HEK293T (cell line): ENCODE data around the gene LMTK3.

Experiments used
- CTCF ChIA-PET: fragments of 350-600 bp; formaldehyde crosslinking; extraction: SDS; loops from one replicate; lab custom pipeline; 2021; ENCODE audit warnings: antibody characterized with exemption, inconsistent platforms; lab: Yijun Ruan, JAX
- POLR2A ChIA-PET: fragments of 350-600 bp; formaldehyde crosslinking; extraction: SDS; loops from one replicate; lab custom pipeline; 2020; ENCODE audit warnings: antibody characterized with exemption, inconsistent platforms; lab: Yijun Ruan, JAX
- DNase-seq: peaks from one replicate; pipeline ENCODE4 v3.0.0; 2012; ENCODE audit warnings: mixed read lengths; ENCODE audit errors: extremely low spot score
- ARNT ChIP-seq: fragments of 450-650 bp; IDR thresholded peaks from 2 replicates; pipeline ENCODE4 v1.6.1; 2017; ENCODE audit warnings: mild to moderate bottlenecking
- BHLHE40 ChIP-seq: fragments of 450-650 bp; IDR thresholded peaks from 2 replicates; pipeline ENCODE4 v1.6.1; 2016; ENCODE audit warnings: mild to moderate bottlenecking, moderate library complexity, borderline replicate concordance
- CTBP1 ChIP-seq: fragments of 450-650 bp; IDR thresholded peaks from 2 replicates; pipeline ENCODE4 v1.6.1; 2016; ENCODE audit warnings: borderline replicate concordance
- ELF4 ChIP-seq: fragments of 450-650 bp; IDR thresholded peaks from 2 replicates; pipeline ENCODE4 v1.6.1; 2017; ENCODE audit warnings: antibody characterized with exemption
- FOXA1 ChIP-seq: fragments of 450-650 bp; IDR thresholded peaks from 2 replicates; pipeline ENCODE4 v1.6.1; 2016; ENCODE audit warnings: mild to moderate bottlenecking
- FOXK2 ChIP-seq: fragments of 450-650 bp; IDR thresholded peaks from 2 replicates; pipeline ENCODE4 v1.6.1; 2016; ENCODE audit warnings: mild to moderate bottlenecking
- FOXM1 ChIP-seq: fragments of 450-650 bp; IDR thresholded peaks from 2 replicates; pipeline ENCODE4 v1.6.1; 2017; ENCODE audit warnings: mild to moderate bottlenecking, borderline replicate concordance
- HDGF ChIP-seq: fragments of 450-650 bp; IDR thresholded peaks from 2 replicates; pipeline ENCODE4 v1.6.1; 2017; ENCODE audit warnings: antibody characterized with exemption, borderline replicate concordance
- L3MBTL2 ChIP-seq: fragments of 450-650 bp; conservative IDR thresholded peaks from 2 replicates; pipeline ENCODE4 v1.6.1; 2016; ENCODE audit warnings: mild to moderate bottlenecking
- LEF1 ChIP-seq: fragments of 450-650 bp; IDR thresholded peaks from 2 replicates; pipeline ENCODE4 v1.6.1; 2017; ENCODE audit warnings: mild to moderate bottlenecking, borderline replicate concordance
- NFRKB ChIP-seq: fragments of 450-650 bp; IDR thresholded peaks from 2 replicates; pipeline ENCODE4 v1.6.1; 2016; ENCODE audit warnings: mild to moderate bottlenecking, moderate library complexity
- PKNOX1 ChIP-seq: fragments of 450-650 bp; IDR thresholded peaks from 2 replicates; pipeline ENCODE4 v1.6.1; 2016
- SP1 ChIP-seq: fragments of 450-650 bp; IDR thresholded peaks from 2 replicates; pipeline ENCODE4 v1.6.1; 2017
- SUZ12 ChIP-seq: fragments of 450-650 bp; IDR thresholded peaks from 2 replicates; pipeline ENCODE4 v1.6.1; 2016; ENCODE audit warnings: mild to moderate bottlenecking
- TARDBP ChIP-seq: fragments of 450-650 bp; IDR thresholded peaks from 2 replicates; pipeline ENCODE4 v1.6.1; 2016
- ZNF384 ChIP-seq: fragments of 450-650 bp; IDR thresholded peaks from 2 replicates; pipeline ENCODE4 v1.6.1; 2016

The LMTK3 gene

GRCh38 chr19:48518207-48518606, 6.6 kb upstream of the LMTK3 start:
- ChIA-PET POLR2A (no interaction called here), CTCF (no interaction called here)
- DNase-seq: no peak
- no peak for TF ChIP-seq PKNOX1
- no peak for TF ChIP-seq ELF4
- no peak for TF ChIP-seq TARDBP
- TF ChIP-seq CTBP1: no peak
- no peak for TF ChIP-seq LEF1
- no peak for TF ChIP-seq FOXM1
- no peak for TF ChIP-seq FOXK2
- TF ChIP-seq SUZ12: no peak
- TF ChIP-seq ZNF384: no peak
- no peak for TF ChIP-seq SP1
- TF ChIP-seq FOXA1: no peak
- no peak for TF ChIP-seq HDGF

- ChIA-PET POLR2A (no interaction called here), CTCF (no interaction called here)
- no peak for DNase-seq
- no peak for TF ChIP-seq LEF1
- no peak for TF ChIP-seq FOXA1
- TF ChIP-seq L3MBTL2: no peak
- TF ChIP-seq HDGF: no peak
- no peak for TF ChIP-seq ELF4
- no peak for TF ChIP-seq FOXK2
- TF ChIP-seq ARNT: no peak
- no peak for TF ChIP-seq ZNF384
- TF ChIP-seq CTBP1: no peak
- TF ChIP-seq PKNOX1: no peak
- no peak for TF ChIP-seq SP1
- TF ChIP-seq BHLHE40: no peak
- no peak for TF ChIP-seq FOXM1
Measured at GRCh38 chr19:48516536-48516935, 4.9 kb upstream of the LMTK3 start.

GRCh38 chr19:48514123-48514458, 2.5 kb upstream of the LMTK3 start:
- ChIA-PET CTCF (interaction anchor here (0.8 to 1.4 kb wide), 2 partner anchors 24 to 70 kb away, joined by 4 read pairs; no protein-coding TSS in a partner anchor), POLR2A (interaction anchor here (0.6 to 2.1 kb wide), 24 partner anchors 10 to 310 kb away, joined by 3 to 12 read pairs (median 4); partner anchors contain the start of genes RPL18 and SPHK2)
- DNase-seq: no peak
- TF ChIP-seq NFRKB (no peak), BHLHE40 (no peak), ELF4 (no peak), PKNOX1 (no peak), SUZ12 (no peak), L3MBTL2 (no peak), LEF1 (no peak), FOXA1 (no peak), FOXM1 (no peak), ARNT (no peak), HDGF (no peak), FOXK2 (no peak), CTBP1 (no peak), ZNF384 (no peak)

GRCh38 chr19:48513289-48514122, 1.9 kb upstream of the LMTK3 start:
- TF ChIP-seq ZNF384 (no peak), SP1 (no peak), BHLHE40 (no peak), FOXK2 (no peak), NFRKB (no peak), ARNT (no peak), LEF1 (no peak), TARDBP (no peak), PKNOX1 (no peak), ELF4 (no peak), L3MBTL2 (no peak), FOXM1 (no peak), HDGF (no peak), SUZ12 (no peak), CTBP1 (no peak), FOXA1 (no peak)
- DNase-seq: peak; percentile 81
- POLR2A ChIA-PET: interaction anchor here (0.6 to 2.1 kb wide), 24 partner anchors 11 to 310 kb away, joined by 3 to 12 read pairs (median 4); partner anchors contain the start of genes RPL18 and SPHK2
- CTCF ChIA-PET: interaction anchor here (0.8 to 1.4 kb wide), 2 partner anchors 24 to 71 kb away, joined by 4 read pairs; no protein-coding TSS in a partner anchor

- POLR2A ChIA-PET: interaction anchor here (1.6 to 2.1 kb wide), 4 partner anchors 19 to 106 kb away, joined by 6 to 9 read pairs (median 8); partner anchors contain the start of genes RPL18 and SPHK2
Measured at GRCh38 chr19:48512504-48513288, 1.1 kb upstream of the LMTK3 start.

More at GRCh38 chr19:48512504-48513288, 1.1 kb upstream of the LMTK3 start:
- no peak for DNase-seq
- CTCF ChIA-PET: no interaction called here
- no peak for TF ChIP-seq FOXK2
- no peak for TF ChIP-seq L3MBTL2
- TF ChIP-seq ELF4: no peak; the same call in 1 of the 2 replicates
- no peak for TF ChIP-seq FOXA1
- peak; percentile 31; the same call in 1 of the 2 replicates for TF ChIP-seq PKNOX1
- TF ChIP-seq TARDBP: peak; percentile 29; the same call in 1 of the 2 replicates
- TF ChIP-seq SUZ12: no peak
- no peak for TF ChIP-seq CTBP1
- TF ChIP-seq ARNT: no peak
- TF ChIP-seq NFRKB: no peak
- no peak for TF ChIP-seq HDGF
- no peak for TF ChIP-seq LEF1
